ENCODE data around the gene AQP3. TPM values are rescaled to one million over a fixed set of nuclear protein-coding genes. Genes with fewer than 3 reads are reported as not detected.

Gene AQP3
- total and polyA plus RNA-seq, 2 of the 13 experiments (the other 11 are each of a cell fraction or from before 2014, with no cell fraction given), result 1.4 to 5.5 TPM

DNA sequence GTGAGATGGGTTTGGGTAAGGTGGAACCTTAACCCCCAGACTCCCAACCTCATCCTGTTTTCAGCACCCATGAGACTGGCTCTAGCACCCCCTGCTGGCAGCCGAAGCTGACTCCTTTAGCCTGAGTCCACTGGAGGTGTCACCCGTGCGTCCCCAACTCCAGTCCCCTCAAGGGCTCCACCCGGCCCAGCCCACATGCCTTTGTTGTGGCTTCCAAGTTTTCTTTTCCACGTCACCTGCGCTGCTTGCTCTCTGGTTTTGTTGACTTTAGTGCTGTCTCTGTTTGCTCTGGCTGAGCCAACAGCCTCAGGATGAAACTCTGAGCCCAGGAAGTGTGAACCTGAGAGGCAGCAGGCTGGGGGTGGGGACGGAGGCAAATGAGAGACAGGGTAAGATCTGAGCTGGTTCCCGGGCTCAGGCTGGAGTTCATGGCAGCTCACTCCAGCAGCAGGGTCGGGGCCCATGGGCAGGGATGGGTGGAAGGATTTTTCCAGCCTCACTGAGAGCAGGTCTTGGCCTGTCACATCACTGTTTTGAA, 31.8 kb downstream of the AQP3 start (continued):
- TF ChIP-seq, protein P1, sequence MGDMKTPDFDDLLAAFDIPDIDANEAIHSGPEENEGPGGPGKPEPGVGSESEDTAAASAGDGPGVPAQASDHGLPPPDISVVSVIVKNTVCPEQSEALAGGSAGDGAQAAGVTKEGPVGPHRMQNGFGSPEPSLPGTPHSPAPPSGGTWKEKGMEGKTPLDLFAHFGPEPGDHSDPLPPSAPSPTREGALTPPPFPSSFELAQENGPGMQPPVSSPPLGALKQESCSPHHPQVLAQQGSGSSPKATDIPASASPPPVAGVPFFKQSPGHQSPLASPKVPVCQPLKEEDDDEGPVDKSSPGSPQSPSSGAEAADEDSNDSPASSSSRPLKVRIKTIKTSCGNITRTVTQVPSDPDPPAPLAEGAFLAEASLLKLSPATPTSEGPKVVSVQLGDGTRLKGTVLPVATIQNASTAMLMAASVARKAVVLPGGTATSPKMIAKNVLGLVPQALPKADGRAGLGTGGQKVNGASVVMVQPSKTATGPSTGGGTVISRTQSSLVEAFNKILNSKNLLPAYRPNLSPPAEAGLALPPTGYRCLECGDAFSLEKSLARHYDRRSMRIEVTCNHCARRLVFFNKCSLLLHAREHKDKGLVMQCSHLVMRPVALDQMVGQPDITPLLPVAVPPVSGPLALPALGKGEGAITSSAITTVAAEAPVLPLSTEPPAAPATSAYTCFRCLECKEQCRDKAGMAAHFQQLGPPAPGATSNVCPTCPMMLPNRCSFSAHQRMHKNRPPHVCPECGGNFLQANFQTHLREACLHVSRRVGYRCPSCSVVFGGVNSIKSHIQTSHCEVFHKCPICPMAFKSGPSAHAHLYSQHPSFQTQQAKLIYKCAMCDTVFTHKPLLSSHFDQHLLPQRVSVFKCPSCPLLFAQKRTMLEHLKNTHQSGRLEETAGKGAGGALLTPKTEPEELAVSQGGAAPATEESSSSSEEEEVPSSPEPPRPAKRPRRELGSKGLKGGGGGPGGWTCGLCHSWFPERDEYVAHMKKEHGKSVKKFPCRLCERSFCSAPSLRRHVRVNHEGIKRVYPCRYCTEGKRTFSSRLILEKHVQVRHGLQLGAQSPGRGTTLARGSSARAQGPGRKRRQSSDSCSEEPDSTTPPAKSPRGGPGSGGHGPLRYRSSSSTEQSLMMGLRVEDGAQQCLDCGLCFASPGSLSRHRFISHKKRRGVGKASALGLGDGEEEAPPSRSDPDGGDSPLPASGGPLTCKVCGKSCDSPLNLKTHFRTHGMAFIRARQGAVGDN (CRISPR knock-in tag; IDR thresholded peaks at IDR 0.05), result peak; percentile 86
- no peak for TF ChIP-seq KAT7 (CRISPR knock-in tag; IDR thresholded peaks at IDR 0.05; ENCODE audit: borderline replicate concordance)
- no peak for TF ChIP-seq PTBP1 (IDR thresholded peaks at IDR 0.05; ENCODE audit: low read depth, low read length, poor library complexity, severe bottlenecking)
- peak; percentile 68; the same call in 1 of the 2 replicates for TF ChIP-seq ZNF460 (CRISPR knock-in tag; IDR thresholded peaks at IDR 0.05; ENCODE audit: borderline replicate concordance)
- TF ChIP-seq, protein P2, sequence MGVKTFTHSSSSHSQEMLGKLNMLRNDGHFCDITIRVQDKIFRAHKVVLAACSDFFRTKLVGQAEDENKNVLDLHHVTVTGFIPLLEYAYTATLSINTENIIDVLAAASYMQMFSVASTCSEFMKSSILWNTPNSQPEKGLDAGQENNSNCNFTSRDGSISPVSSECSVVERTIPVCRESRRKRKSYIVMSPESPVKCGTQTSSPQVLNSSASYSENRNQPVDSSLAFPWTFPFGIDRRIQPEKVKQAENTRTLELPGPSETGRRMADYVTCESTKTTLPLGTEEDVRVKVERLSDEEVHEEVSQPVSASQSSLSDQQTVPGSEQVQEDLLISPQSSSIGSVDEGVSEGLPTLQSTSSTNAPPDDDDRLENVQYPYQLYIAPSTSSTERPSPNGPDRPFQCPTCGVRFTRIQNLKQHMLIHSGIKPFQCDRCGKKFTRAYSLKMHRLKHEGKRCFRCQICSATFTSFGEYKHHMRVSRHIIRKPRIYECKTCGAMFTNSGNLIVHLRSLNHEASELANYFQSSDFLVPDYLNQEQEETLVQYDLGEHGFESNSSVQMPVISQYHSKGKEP (CRISPR knock-in tag; IDR thresholded peaks at IDR 0.05), result no peak
- TF ChIP-seq, protein P3, sequence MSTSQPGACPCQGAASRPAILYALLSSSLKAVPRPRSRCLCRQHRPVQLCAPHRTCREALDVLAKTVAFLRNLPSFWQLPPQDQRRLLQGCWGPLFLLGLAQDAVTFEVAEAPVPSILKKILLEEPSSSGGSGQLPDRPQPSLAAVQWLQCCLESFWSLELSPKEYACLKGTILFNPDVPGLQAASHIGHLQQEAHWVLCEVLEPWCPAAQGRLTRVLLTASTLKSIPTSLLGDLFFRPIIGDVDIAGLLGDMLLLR (CRISPR knock-in tag; IDR thresholded peaks at IDR 0.05), result peak; percentile 56
- TF ChIP-seq SMARCC2 (IDR thresholded peaks at IDR 0.05), result no peak
- peak; percentile 94; the same call in 1 of the 2 replicates for TF ChIP-seq SIX1 (CRISPR knock-in tag; IDR thresholded peaks at IDR 0.05; ENCODE audit: borderline replicate concordance)
- peak; percentile 93; the same call in 1 of the 2 replicates for TF ChIP-seq ZNF557 (CRISPR knock-in tag; IDR thresholded peaks at IDR 0.05)
- TF ChIP-seq, protein P4, sequence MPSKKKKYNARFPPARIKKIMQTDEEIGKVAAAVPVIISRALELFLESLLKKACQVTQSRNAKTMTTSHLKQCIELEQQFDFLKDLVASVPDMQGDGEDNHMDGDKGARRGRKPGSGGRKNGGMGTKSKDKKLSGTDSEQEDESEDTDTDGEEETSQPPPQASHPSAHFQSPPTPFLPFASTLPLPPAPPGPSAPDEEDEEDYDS (CRISPR knock-in tag; IDR thresholded peaks at IDR 0.05), result no peak; the same call in 1 of the 2 replicates
- no peak for TF ChIP-seq ZNF260 (CRISPR knock-in tag; IDR thresholded peaks at IDR 0.05; ENCODE audit: borderline replicate concordance, low read depth)
- no peak for TF ChIP-seq SMARCE1 (IDR thresholded peaks at IDR 0.05; ENCODE audit: borderline replicate concordance)
- TF ChIP-seq, protein P5, sequence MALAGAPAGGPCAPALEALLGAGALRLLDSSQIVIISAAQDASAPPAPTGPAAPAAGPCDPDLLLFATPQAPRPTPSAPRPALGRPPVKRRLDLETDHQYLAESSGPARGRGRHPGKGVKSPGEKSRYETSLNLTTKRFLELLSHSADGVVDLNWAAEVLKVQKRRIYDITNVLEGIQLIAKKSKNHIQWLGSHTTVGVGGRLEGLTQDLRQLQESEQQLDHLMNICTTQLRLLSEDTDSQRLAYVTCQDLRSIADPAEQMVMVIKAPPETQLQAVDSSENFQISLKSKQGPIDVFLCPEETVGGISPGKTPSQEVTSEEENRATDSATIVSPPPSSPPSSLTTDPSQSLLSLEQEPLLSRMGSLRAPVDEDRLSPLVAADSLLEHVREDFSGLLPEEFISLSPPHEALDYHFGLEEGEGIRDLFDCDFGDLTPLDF (CRISPR knock-in tag; IDR thresholded peaks at IDR 0.05), result peak; percentile 42; the same call in 1 of the 2 replicates
- TF ChIP-seq TP53 (CRISPR knock-in tag; conservative IDR thresholded peaks at IDR 0.05), result peak; percentile 90
- TF ChIP-seq BRD4 (CRISPR knock-in tag; IDR thresholded peaks at IDR 0.05), result no peak
- TF ChIP-seq FOXJ3 (CRISPR knock-in tag; IDR thresholded peaks at IDR 0.05; ENCODE audit: borderline replicate concordance), result peak; percentile 97
- TF ChIP-seq RORA (CRISPR knock-in tag; IDR thresholded peaks at IDR 0.05), result no peak
- TF ChIP-seq HMGA1 (CRISPR knock-in tag; conservative IDR thresholded peaks at IDR 0.05), result no peak
- TF ChIP-seq TOE1 (CRISPR knock-in tag; IDR thresholded peaks at IDR 0.05), result 0 out of 2 replicates have a peak, but pooled peaks have one; percentile 80
- no peak for TF ChIP-seq PCBP2 (optimal IDR thresholded peaks at IDR 0.05; ENCODE audit: low read depth, low read length, poor library complexity, severe bottlenecking)

Measured in HepG2 (cell line).